GM23338 (cell line): ENCODE results near the gene CNTNAP4. TPM values are rescaled to one million over a fixed set of nuclear protein-coding genes. Genes with fewer than 3 reads are reported as not detected.

Experiments used
- ATAC-seq: fragments of 200-7000 bp; cut with Tn5 transposase; 3 replicates; pipeline ENCODE4 v1.9.1; 2020
- DNase-seq: peaks from one replicate; pipeline ENCODE4 v3.0.0-alpha.2; 2015; ENCODE audit warnings: low spot score
- H2AFZ ChIP-seq: fragments of 200-600 bp; sonication (generic); 2 replicates; pipeline ENCODE4 v1.8.0; 2016; ENCODE audit warnings: antibody characterized with exemption, mild to moderate bottlenecking, moderate library complexity
- H3F3A ChIP-seq: fragments of 200-600 bp; sonication (generic); replicated peaks from 2 replicates; pipeline ENCODE4 v1.8.0; 2017; ENCODE audit warnings: antibody characterized with exemption, mixed run types, low read depth
- H3K27ac ChIP-seq: fragments of 200-600 bp; sonication (generic); 2 replicates; pipeline ENCODE4 v1.6.1; 2016; ENCODE audit warnings: low read depth
- H3K27me3 ChIP-seq: fragments of 200-600 bp; sonication (generic); 2 replicates; pipeline ENCODE4 v1.8.0; 2016; ENCODE audit warnings: mild to moderate bottlenecking, mixed run types, moderate library complexity; ENCODE audit not compliant: insufficient read depth
- H3K36me3 ChIP-seq: fragments of 200-600 bp; sonication (generic); 2 replicates; pipeline ENCODE4 v1.8.0; 2016; ENCODE audit warnings: mild to moderate bottlenecking; ENCODE audit not compliant: insufficient read depth
- H3K4me1 ChIP-seq: fragments of 200-600 bp; sonication (generic); 2 replicates; pipeline ENCODE4 v1.8.0; 2016; ENCODE audit warnings: mild to moderate bottlenecking, moderate library complexity; ENCODE audit not compliant: insufficient read depth
- H3K4me2 ChIP-seq: fragments of 200-600 bp; sonication (generic); 2 replicates; pipeline ENCODE4 v1.7.1; 2017; ENCODE audit warnings: mixed run types
- H3K4me3 ChIP-seq: fragments of 200-600 bp; sonication (generic); 2 replicates; pipeline ENCODE4 v1.6.1; 2016; ENCODE audit warnings: mixed run types
- H3K79me2 ChIP-seq: fragments of 200-600 bp; sonication (generic); replicated peaks from 2 replicates; pipeline ENCODE4 v1.8.0; 2017; ENCODE audit warnings: mild to moderate bottlenecking; ENCODE audit not compliant: insufficient read depth
- H3K9me2 ChIP-seq: fragments of 200-600 bp; sonication (generic); 2 replicates; pipeline ENCODE4 v1.8.0; 2017; ENCODE audit not compliant: insufficient read depth
- H4K20me1 ChIP-seq: fragments of 200-600 bp; sonication (generic); replicated peaks from 2 replicates; pipeline ENCODE4 v1.8.0; 2017; ENCODE audit warnings: mild to moderate bottlenecking; ENCODE audit not compliant: insufficient read depth
- H3K27ac Mint-ChIP-seq: 2 replicates; pipeline ENCODE4 v1.8.0; 2020; ENCODE audit warnings: inconsistent platforms, mild to moderate bottlenecking, moderate library complexity, mixed read lengths
- H3K27me3 Mint-ChIP-seq: 3 replicates; pipeline ENCODE4 v1.8.0; 2022; ENCODE audit warnings: low read depth, mild to moderate bottlenecking, moderate library complexity, mixed read lengths, inconsistent platforms; ENCODE audit not compliant: insufficient read depth, poor library complexity
- H3K36me3 Mint-ChIP-seq: 3 replicates; pipeline ENCODE4 v1.8.0; 2021; ENCODE audit warnings: low read depth, mild to moderate bottlenecking, inconsistent platforms, moderate library complexity, mixed read lengths
- H3K4me1 Mint-ChIP-seq: 3 replicates; pipeline ENCODE4 v1.8.0; 2020; ENCODE audit warnings: mild to moderate bottlenecking, inconsistent platforms, mixed read lengths
- H3K4me3 Mint-ChIP-seq: 3 replicates; pipeline ENCODE4 v1.8.0; 2021; ENCODE audit warnings: moderate library complexity, mild to moderate bottlenecking, inconsistent platforms, mixed read lengths
- H3K9me3 Mint-ChIP-seq: 3 replicates; pipeline ENCODE4 v1.8.0; 2020; ENCODE audit warnings: moderate library complexity, mild to moderate bottlenecking, inconsistent platforms, mixed read lengths
- CREB1 ChIP-seq: fragments of 250-450 bp; sonication (Bioruptor Pico); IDR thresholded peaks from 2 replicates; pipeline ENCODE4 v1.5.0; 2020; ENCODE audit warnings: low read depth, mild to moderate bottlenecking, moderate library complexity
- EZH2 ChIP-seq: fragments of 200-600 bp; sonication (generic); IDR thresholded peaks from one replicate; pipeline ENCODE4 v1.8.0; 2017; ENCODE audit warnings: antibody characterized with exemption, mild to moderate bottlenecking, low read depth; ENCODE audit not compliant: unreplicated experiment
- EZH2phosphoT487 ChIP-seq: fragments of 200-600 bp; sonication (generic); IDR thresholded peaks from one replicate; pipeline ENCODE4 v1.8.1; 2018; ENCODE audit warnings: antibody characterized with exemption; ENCODE audit not compliant: unreplicated experiment
- JUNB ChIP-seq: IDR thresholded peaks from one replicate; pipeline ENCODE4 v1.6.1; 2016; ENCODE audit warnings: antibody characterized with exemption; ENCODE audit not compliant: unreplicated experiment
- NANOG ChIP-seq: IDR thresholded peaks from 2 replicates; pipeline ENCODE4 v1.6.1; 2016; ENCODE audit warnings: antibody characterized with exemption, borderline replicate concordance
- POLR2AphosphoS5 ChIP-seq: IDR thresholded peaks from 2 replicates; pipeline ENCODE4 v1.6.1; 2016; ENCODE audit warnings: antibody characterized with exemption, low read depth
- STAT1 ChIP-seq: IDR thresholded peaks from one replicate; pipeline ENCODE4 v1.6.1; 2016; ENCODE audit warnings: antibody characterized with exemption; ENCODE audit not compliant: unreplicated experiment
- ZNF331 ChIP-seq: fragments of 250-450 bp; sonication (Bioruptor Pico); IDR thresholded peaks from 2 replicates; pipeline ENCODE4 v1.5.0; 2020; ENCODE audit warnings: low read depth, mild to moderate bottlenecking, moderate library complexity
- polyA plus RNA-seq: library from polyadenylated mRNA; unstranded; fragments of >200 nt; fragmentation: Nextera tagmentation; extraction: Ambion mirVana; gene quantifications from 2 replicates; pipeline ENCODE4 v1.2.1, GENCODE V29; 2016
- total RNA-seq: library from RNA; depleted of rRNA; stranded (reverse); fragments of >200 nt; shearing (Covaris generic); gene quantifications from 2 replicates; pipeline ENCODE4 v1.2.3, GENCODE V29; 2014
- TF ChIP-seq, protein P1 (sequence below): IDR thresholded peaks from one replicate; pipeline ENCODE4 v1.6.1; 2018; ENCODE audit warnings: antibody characterized with exemption; ENCODE audit not compliant: unreplicated experiment
- TF ChIP-seq, protein P2 (sequence below), 2 experiments: fragments of 200-600 bp in 1 of 2; sonication (generic) in 1 of 2; conservative IDR thresholded peaks; 2 replicates each; pipeline versions ENCODE4 v1.5.1 to v1.6.1; 2016 to 2017; ENCODE audit warnings: antibody characterized with exemption in 2 of 2, low read depth in 2 of 2, mild to moderate bottlenecking in 2 of 2, moderate library complexity in 1 of 2
- TF ChIP-seq, protein P3 (sequence below): IDR thresholded peaks from 2 replicates; pipeline ENCODE4 v1.6.1; 2016; ENCODE audit warnings: antibody characterized with exemption

The CNTNAP4 gene
- total and polyA plus RNA-seq, 2 experiments from 2014 or later, result not detected

DNA sequence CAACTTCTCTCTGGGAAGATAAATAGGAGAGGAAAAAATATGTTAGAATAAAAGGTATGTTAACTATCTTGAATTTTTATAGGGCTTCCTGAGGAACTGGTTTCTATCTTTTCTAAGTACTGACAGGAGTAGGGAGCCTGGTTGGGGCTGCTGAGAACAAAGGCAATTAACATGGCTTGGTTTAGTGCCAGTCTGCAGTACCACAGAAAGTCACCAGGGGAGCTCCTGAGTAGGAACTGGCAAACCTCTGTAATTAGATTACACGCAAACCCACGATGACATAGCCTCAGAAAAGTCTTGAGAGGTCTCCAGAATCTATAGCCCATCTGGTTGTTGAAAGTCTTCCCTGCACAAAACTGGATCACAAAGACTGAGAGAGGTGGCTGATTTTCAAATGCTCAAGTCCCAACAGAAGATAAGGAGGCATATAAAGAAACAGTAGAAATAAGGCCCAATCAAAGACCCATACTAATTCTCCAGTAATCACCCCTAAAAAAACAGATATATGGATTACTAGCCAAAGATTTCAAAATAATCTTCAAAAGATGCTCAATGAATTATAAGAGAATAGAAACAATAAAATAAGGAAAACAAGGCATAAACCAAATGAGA lies 11.7 kb upstream of the CNTNAP4 start:
- H3K4me3 Mint-ChIP-seq, result no peak overlapping the region

DNA sequence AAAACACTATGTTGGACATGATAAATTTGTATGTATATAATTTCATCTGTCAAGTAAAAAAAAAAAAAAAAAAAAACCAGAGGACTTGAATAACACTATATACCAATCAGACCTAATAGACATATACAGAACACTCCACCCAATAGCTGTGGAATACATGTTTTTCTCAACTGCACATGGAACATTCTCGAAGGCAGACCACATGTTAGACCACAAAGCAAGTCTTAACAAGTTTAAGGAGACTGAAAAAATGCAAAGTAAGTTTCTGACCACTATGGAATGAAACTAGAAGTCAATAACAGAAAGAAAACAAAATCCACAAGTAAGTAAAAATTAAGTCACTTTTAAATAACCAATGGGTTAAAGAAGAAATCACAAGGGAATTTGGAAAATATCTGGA lies 8.4 kb upstream of the CNTNAP4 start:
- no peak for ATAC-seq
- H3K27ac Mint-ChIP-seq, result no peak overlapping the region
- H3K27me3 ChIP-seq, result no peaks in the 10 kb centered on the region
- peaks cover 3% of the 10 kb centered on the region; the same call in 1 of the 3 replicates for H3K36me3 Mint-ChIP-seq
- no peak overlapping the region for H3K4me2 ChIP-seq
- TF ChIP-seq POLR2AphosphoS5, result no peak
- no peak for TF ChIP-seq CREB1 (CRISPR knock-in tag)
- TF ChIP-seq NANOG, result no peak
- no peak for TF ChIP-seq STAT1
- TF ChIP-seq EZH2, result no peak
- TF ChIP-seq ZNF331 (CRISPR knock-in tag), result no peak
- TF ChIP-seq, protein P1, sequence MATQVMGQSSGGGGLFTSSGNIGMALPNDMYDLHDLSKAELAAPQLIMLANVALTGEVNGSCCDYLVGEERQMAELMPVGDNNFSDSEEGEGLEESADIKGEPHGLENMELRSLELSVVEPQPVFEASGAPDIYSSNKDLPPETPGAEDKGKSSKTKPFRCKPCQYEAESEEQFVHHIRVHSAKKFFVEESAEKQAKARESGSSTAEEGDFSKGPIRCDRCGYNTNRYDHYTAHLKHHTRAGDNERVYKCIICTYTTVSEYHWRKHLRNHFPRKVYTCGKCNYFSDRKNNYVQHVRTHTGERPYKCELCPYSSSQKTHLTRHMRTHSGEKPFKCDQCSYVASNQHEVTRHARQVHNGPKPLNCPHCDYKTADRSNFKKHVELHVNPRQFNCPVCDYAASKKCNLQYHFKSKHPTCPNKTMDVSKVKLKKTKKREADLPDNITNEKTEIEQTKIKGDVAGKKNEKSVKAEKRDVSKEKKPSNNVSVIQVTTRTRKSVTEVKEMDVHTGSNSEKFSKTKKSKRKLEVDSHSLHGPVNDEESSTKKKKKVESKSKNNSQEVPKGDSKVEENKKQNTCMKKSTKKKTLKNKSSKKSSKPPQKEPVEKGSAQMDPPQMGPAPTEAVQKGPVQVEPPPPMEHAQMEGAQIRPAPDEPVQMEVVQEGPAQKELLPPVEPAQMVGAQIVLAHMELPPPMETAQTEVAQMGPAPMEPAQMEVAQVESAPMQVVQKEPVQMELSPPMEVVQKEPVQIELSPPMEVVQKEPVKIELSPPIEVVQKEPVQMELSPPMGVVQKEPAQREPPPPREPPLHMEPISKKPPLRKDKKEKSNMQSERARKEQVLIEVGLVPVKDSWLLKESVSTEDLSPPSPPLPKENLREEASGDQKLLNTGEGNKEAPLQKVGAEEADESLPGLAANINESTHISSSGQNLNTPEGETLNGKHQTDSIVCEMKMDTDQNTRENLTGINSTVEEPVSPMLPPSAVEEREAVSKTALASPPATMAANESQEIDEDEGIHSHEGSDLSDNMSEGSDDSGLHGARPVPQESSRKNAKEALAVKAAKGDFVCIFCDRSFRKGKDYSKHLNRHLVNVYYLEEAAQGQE, result no peak
- TF ChIP-seq, protein P2, sequence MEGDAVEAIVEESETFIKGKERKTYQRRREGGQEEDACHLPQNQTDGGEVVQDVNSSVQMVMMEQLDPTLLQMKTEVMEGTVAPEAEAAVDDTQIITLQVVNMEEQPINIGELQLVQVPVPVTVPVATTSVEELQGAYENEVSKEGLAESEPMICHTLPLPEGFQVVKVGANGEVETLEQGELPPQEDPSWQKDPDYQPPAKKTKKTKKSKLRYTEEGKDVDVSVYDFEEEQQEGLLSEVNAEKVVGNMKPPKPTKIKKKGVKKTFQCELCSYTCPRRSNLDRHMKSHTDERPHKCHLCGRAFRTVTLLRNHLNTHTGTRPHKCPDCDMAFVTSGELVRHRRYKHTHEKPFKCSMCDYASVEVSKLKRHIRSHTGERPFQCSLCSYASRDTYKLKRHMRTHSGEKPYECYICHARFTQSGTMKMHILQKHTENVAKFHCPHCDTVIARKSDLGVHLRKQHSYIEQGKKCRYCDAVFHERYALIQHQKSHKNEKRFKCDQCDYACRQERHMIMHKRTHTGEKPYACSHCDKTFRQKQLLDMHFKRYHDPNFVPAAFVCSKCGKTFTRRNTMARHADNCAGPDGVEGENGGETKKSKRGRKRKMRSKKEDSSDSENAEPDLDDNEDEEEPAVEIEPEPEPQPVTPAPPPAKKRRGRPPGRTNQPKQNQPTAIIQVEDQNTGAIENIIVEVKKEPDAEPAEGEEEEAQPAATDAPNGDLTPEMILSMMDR (conservative IDR thresholded peaks at IDR 0.05; ENCODE audit: low read depth in 2 of 2), result no peak
- no peak for TF ChIP-seq JUNB
- TF ChIP-seq, protein P3, sequence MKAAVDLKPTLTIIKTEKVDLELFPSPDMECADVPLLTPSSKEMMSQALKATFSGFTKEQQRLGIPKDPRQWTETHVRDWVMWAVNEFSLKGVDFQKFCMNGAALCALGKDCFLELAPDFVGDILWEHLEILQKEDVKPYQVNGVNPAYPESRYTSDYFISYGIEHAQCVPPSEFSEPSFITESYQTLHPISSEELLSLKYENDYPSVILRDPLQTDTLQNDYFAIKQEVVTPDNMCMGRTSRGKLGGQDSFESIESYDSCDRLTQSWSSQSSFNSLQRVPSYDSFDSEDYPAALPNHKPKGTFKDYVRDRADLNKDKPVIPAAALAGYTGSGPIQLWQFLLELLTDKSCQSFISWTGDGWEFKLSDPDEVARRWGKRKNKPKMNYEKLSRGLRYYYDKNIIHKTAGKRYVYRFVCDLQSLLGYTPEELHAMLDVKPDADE, result no peak
- no peak for TF ChIP-seq EZH2phosphoT487
- no peaks in the 10 kb centered on the region for H3K4me1 ChIP-seq
- H3K27me3 Mint-ChIP-seq, result no peaks in the 10 kb centered on the region
- H3K9me3 Mint-ChIP-seq, result peaks cover 78% of the 10 kb centered on the region
- no peak for DNase-seq
- H3K4me3 ChIP-seq, result no peak overlapping the region
- no peaks in the 10 kb centered on the region for H3K79me2 ChIP-seq
- H3K9me2 ChIP-seq, result 0 out of 2 replicates have a peak, but pooled peaks cover 3% of the 10 kb centered on the region
- H3K4me1 Mint-ChIP-seq, result no peaks in the 10 kb centered on the region
- H2AFZ ChIP-seq, result no peak overlapping the region
- no peak overlapping the region for H3K27ac ChIP-seq
- H4K20me1 ChIP-seq, result no peaks in the 10 kb centered on the region
- H3F3A ChIP-seq, result no peaks in the 10 kb centered on the region
- no peaks in the 10 kb centered on the region for H3K36me3 ChIP-seq
- H3K4me3 Mint-ChIP-seq, result no peak overlapping the region

More for the DNA sequence above, 11.7 kb upstream of the CNTNAP4 start:
- Histone ChIP-seq H3K36me3 (no peaks in the 10 kb centered on the region), H3K79me2 (no peaks in the 10 kb centered on the region), H3K4me3 (no peak overlapping the region), H3K4me2 (no peak overlapping the region), H3K9me2 (no peaks in the 10 kb centered on the region), H3F3A (no peaks in the 10 kb centered on the region), H3K4me1 (no peaks in the 10 kb centered on the region), H3K27ac (no peak overlapping the region), H4K20me1 (no peaks in the 10 kb centered on the region), H3K27me3 (no peaks in the 10 kb centered on the region), H2AFZ (no peak overlapping the region)
- TF ChIP-seq, protein P2 (conservative IDR thresholded peaks at IDR 0.05; ENCODE audit: low read depth in 2 of 2), result peak; percentile 62 to 66
- no peak for TF ChIP-seq NANOG
- Mint-ChIP-seq H3K27me3 (no peaks in the 10 kb centered on the region), H3K4me1 (no peaks in the 10 kb centered on the region), H3K36me3 (no peaks in the 10 kb centered on the region; the same call in 2 of the 3 replicates), H3K27ac (no peak overlapping the region), H3K9me3 (peaks cover 76% of the 10 kb centered on the region)
- DNase-seq, result peak; percentile 87
- peak; percentile 76 for ATAC-seq
